GM12872 (cell line): Measurements from ENCODE around the gene LCORL.

ENCODE experiments used
- CTCF ChIP-seq: IDR thresholded peaks from 3 replicates; pipeline ENCODE4 v1.5.1; 2011; ENCODE audit warnings: low read depth, mild to moderate bottlenecking, low read length, moderate library complexity; ENCODE audit not compliant: insufficient read depth

Gene LCORL

DNA sequence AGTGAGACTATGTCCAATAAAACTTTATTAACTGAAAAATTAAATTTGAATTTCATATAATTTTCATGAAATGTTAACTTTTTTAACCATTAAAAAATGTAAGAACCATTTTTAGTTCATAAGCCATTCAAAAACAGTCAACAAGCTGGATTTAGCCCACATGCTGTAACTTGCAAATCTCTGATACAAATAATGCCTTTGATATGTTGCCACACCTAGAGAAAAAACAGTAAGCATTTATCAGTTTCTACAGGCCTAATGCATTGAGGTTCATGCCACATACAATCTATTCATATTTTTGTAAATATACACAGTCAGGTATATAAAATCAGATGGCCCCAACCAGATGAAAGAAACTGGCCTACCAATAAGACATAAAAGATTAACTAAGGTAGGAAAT, 52.8 kb downstream of the LCORL start:
- no peak for TF ChIP-seq CTCF

DNA sequence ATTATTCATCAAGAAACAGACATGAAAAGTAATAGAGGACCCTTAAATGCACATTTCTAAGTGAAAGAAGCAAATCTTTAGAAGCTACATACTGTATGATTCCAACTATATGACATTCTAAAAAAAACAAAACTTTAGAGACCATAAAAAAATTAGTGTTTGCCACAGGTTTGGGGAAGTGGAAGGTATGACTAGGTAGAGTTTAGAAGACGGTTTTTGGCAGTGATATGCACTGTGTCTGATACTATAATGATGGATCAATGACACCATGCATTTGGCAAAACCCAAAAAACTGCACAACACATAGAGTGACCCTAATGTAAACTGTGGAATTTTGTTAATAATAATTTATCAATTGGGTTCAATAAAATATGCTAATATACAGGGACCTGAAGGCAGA, 54.5 kb downstream of the LCORL start:
- TF ChIP-seq CTCF = no peak

DNA sequence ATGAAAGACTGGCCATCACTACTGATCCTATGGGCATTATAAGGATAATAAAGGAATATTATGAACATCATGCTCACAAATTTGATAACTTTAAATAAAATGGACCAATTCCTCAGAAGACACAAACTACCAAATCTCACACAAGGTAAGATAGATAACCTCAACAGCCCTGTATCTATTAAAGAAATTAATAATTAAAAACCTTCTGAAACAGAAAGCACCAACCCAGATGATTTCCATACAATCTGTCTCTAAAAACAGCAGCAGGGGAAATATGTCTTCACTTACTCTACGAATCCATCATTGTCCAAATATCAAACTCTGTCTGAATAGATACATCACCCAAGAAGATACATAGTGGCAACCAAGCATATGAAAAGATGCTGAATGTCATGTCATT, 55.2 kb downstream of the LCORL start:
- no peak for TF ChIP-seq CTCF

DNA sequence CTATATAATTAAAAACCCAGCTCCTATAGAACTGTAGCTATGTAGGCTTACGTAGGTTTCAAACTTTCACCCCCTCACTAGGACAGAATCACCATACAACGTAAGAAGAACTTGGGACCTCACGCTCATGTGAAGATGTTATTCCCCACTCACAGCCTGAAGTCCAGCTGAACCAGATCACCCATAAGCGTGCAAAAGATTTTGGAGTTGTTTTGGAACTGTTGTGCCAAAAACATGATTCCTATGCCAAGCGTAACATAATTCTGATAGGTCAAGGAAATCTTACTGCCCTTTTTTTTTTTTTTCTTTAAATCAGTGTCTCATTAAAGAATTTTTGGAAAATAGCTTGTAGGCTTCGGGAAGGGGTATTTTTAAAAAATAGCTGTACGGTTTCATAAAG, 57.0 kb downstream of the LCORL start:
- no peak for TF ChIP-seq CTCF

DNA sequence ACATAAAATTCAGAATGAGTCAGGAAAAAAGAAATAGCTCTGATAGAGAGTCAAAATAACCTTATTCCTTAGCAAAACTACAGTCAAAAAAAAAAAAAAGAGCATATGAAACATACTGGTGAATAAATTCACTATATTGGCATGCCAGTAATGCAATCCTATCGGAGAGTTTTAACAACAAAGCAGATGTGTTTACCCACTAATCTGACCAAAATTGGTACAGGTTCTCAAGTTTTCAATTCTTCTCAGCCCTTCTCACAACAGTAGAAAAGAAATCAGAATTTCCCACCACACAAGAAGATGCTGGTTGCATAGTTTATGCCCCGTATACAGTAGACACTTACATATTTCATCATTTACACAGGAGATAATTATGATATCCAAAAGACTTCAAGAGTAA, 59.4 kb downstream of the LCORL start:
- TF ChIP-seq CTCF = no peak

DNA sequence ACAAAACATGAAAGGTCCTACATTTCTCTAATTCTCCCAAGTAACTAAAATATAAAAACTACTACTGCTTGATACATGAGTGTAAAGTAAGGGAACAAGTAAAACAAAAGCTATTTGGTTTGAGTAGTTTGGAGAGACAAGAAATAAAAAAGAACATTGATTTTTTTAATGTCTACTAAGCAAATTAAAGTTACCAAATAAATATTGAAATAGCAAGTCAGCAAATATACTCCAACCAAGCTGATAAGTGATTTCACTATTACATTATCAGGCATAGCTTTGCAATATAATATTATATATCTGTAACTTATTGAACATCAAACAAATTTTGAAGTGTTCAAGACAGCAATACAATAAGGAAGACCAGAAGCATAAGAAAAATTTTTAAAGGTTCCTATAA, 60.3 kb downstream of the LCORL start:
- no peak for TF ChIP-seq CTCF

DNA sequence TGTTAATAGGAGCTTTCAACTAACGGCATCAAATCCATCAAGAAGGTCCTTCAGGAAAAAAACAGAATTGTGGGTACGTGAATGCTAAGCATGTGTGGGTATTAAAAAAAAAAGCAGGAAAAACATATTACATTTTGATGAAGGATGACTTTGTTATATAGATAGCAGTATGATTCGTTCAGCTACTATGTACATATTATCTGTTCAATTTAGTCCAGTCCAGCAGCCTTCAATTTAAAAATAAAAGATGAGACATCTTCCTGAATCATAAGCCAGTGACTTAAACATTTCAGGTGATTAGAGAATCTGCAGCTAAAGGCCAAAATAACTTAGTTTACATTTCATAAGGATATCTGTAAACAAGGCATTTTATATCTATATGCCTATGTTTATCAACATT, 63.4 kb downstream of the LCORL start:
- TF ChIP-seq CTCF = no peak

- TF ChIP-seq CTCF = no peak
Measured at GRCh38 chr4:17957688-17958087, 63.9 kb downstream of the LCORL start.
